ENCODE results near the gene PRR30.
A peak's percentile ranks its signal among the peaks of the same experiment; 100 is the strongest.

The PRR30 gene

GRCh38 chr2:27139310-27139709 is at the start of gene PRR30:
TSS of gene PRR30 (minus strand) at chr2:27139410. CDS start at chr2:27138329, 1,081 bp downstream.
- no peak for TF ChIP-seq GATA2 (IDR thresholded peaks at IDR 0.05; ENCODE audit: low read depth, low read length)
- no peak for TF ChIP-seq GATA3 (IDR thresholded peaks at IDR 0.05; ENCODE audit: low read depth, low read length)

GRCh38 chr2:27186613-27187345 is 47.6 kb upstream of the PRR30 start:
- TF ChIP-seq GATA2 (IDR thresholded peaks at IDR 0.05; ENCODE audit: low read depth, low read length), result no peak
- no peak for TF ChIP-seq GATA3 (IDR thresholded peaks at IDR 0.05; ENCODE audit: low read depth, low read length)

- TF ChIP-seq GATA3 (IDR thresholded peaks at IDR 0.05; ENCODE audit: low read depth, low read length) (no peak), GATA2 (IDR thresholded peaks at IDR 0.05; ENCODE audit: low read depth, low read length) (no peak; the same call in 1 of the 2 replicates)
These were observed 46.3 kb upstream of the PRR30 start for GRCh38 chr2:27185331-27186026.

- TF ChIP-seq GATA2 (IDR thresholded peaks at IDR 0.05; ENCODE audit: low read depth, low read length), result no peak
- TF ChIP-seq GATA3 (IDR thresholded peaks at IDR 0.05; ENCODE audit: low read depth, low read length), result no peak
These were observed 44.9 kb upstream of the PRR30 start for GRCh38 chr2:27184115-27184514.

- TF ChIP-seq GATA2 (IDR thresholded peaks at IDR 0.05; ENCODE audit: low read depth, low read length) (no peak), GATA3 (IDR thresholded peaks at IDR 0.05; ENCODE audit: low read depth, low read length) (no peak)
These were observed 43.1 kb upstream of the PRR30 start for GRCh38 chr2:27182346-27182745.

- TF ChIP-seq GATA3 (IDR thresholded peaks at IDR 0.05; ENCODE audit: low read depth, low read length) (no peak), GATA2 (IDR thresholded peaks at IDR 0.05; ENCODE audit: low read depth, low read length) (no peak)
These were observed 40.3 kb upstream of the PRR30 start for GRCh38 chr2:27179344-27180000.

- TF ChIP-seq GATA2 (IDR thresholded peaks at IDR 0.05; ENCODE audit: low read depth, low read length) (no peak), GATA3 (IDR thresholded peaks at IDR 0.05; ENCODE audit: low read depth, low read length) (no peak)
These were observed 39.3 kb upstream of the PRR30 start for GRCh38 chr2:27178469-27178868.

GRCh38 chr2:27177441-27178351 is 38.5 kb upstream of the PRR30 start:
- peak; percentile 46; the same call in 1 of the 2 replicates for TF ChIP-seq GATA2 (IDR thresholded peaks at IDR 0.05; ENCODE audit: low read depth, low read length)
- TF ChIP-seq GATA3 (IDR thresholded peaks at IDR 0.05; ENCODE audit: low read depth, low read length), result no peak

- TF ChIP-seq GATA2 (IDR thresholded peaks at IDR 0.05; ENCODE audit: low read depth, low read length), result no peak
- no peak for TF ChIP-seq GATA3 (IDR thresholded peaks at IDR 0.05; ENCODE audit: low read depth, low read length)
These were observed 36.1 kb upstream of the PRR30 start for GRCh38 chr2:27175330-27175729.

- TF ChIP-seq GATA2 (IDR thresholded peaks at IDR 0.05; ENCODE audit: low read depth, low read length) (no peak), GATA3 (IDR thresholded peaks at IDR 0.05; ENCODE audit: low read depth, low read length) (no peak)
These were observed 35.4 kb upstream of the PRR30 start for GRCh38 chr2:27174638-27175037.

GRCh38 chr2:27171351-27171848 is 32.2 kb upstream of the PRR30 start:
- TF ChIP-seq GATA3 (IDR thresholded peaks at IDR 0.05; ENCODE audit: low read depth, low read length), result no peak
- TF ChIP-seq GATA2 (IDR thresholded peaks at IDR 0.05; ENCODE audit: low read depth, low read length), result no peak

GRCh38 chr2:27170581-27171337 is 31.5 kb upstream of the PRR30 start:
- TF ChIP-seq GATA2 (IDR thresholded peaks at IDR 0.05; ENCODE audit: low read depth, low read length) (no peak), GATA3 (IDR thresholded peaks at IDR 0.05; ENCODE audit: low read depth, low read length) (no peak)
